HCT116 (cell line): ENCODE data around the gene CD7. TPM values are rescaled to one million over a fixed set of nuclear protein-coding genes. Genes with fewer than 3 reads are reported as not detected.

Experiments
- ATAC-seq: fragments of 200-7000 bp; cut with Tn5 transposase; 2 replicates; pipeline ENCODE4 v1.9.1; 2020; ENCODE audit warnings: mild to moderate bottlenecking, moderate library complexity
- BruUV-seq: library from RNA; stranded (reverse); fragments of 400-500 nt; replicated peaks from 2 replicates; lab custom pipeline; 2021; lab: Mats Ljungman, UMichigan
- CTCF ChIA-PET: fragments of 300-600 bp; sonication (Branson Sonifier 250); formaldehyde crosslinking; loops from one replicate; lab custom pipeline; 2021; ENCODE audit warnings: antibody characterized with exemption; lab: Charles Lee
- POLR2A ChIA-PET: fragments of 300-600, 350-600 bp; sonication (Branson Sonifier 250); formaldehyde crosslinking; loops from one replicate; lab custom pipeline; 2021; ENCODE audit warnings: antibody characterized with exemption; lab: Charles Lee
- RAD21 ChIA-PET, 2 experiments: fragments of 300-600 bp; sonication (Branson Sonifier 250); formaldehyde crosslinking; loops; one replicate each; lab custom pipeline; 2023; ENCODE audit warnings: low total read pairs in 2 of 2; ENCODE audit not compliant: uncharacterized antibody in 2 of 2, unreplicated experiment in 2 of 2, low non-redundant PET in 1 of 2; lab: Charles Lee
- DNase-seq: peaks from one replicate; pipeline ENCODE4 v3.0.0-alpha.2; 2010; ENCODE audit warnings: low read depth, low spot score
- H2AFZ ChIP-seq: fragments of 200-600 bp; shearing (Covaris generic), sonication (generic); 2 replicates; pipeline ENCODE4 v1.6.1; 2017; ENCODE audit warnings: low read depth, mixed run types, mixed read lengths, antibody characterized with exemption, low read length; ENCODE audit not compliant: poor library complexity, severe bottlenecking
- H3K27ac ChIP-seq: 2 replicates; pipeline ENCODE4 v1.5.1; 2012; ENCODE audit warnings: low read depth, low read length
- H3K27me3 ChIP-seq: fragments of 200-600 bp; sonication (generic); 2 replicates; pipeline ENCODE4 v1.6.1; 2016; ENCODE audit warnings: mixed run types, low read length, mixed read lengths; ENCODE audit not compliant: insufficient read depth
- H3K36me3 ChIP-seq, 2 experiments: fragments of 200-500 bp in 1 of 2; fragments of 200-600 bp in 1 of 2; sonication (Bioruptor generic) in 1 of 2; sonication (generic) in 1 of 2; 2 replicates each; pipeline versions ENCODE4 v1.5.1 to v1.6.1; 2014 to 2016; ENCODE audit warnings: low read length in 2 of 2, inconsistent platforms in 1 of 2, mixed read lengths in 1 of 2, mixed run types in 1 of 2; ENCODE audit not compliant: insufficient read depth in 2 of 2, control insufficient read depth in 1 of 2
- H3K4me1 ChIP-seq, 2 experiments: fragments of 200-600 bp in 1 of 2; sonication (generic) in 1 of 2; 2 replicates each; pipeline versions ENCODE4 v1.5.1 to v1.6.1; 2012 to 2017; ENCODE audit warnings: low read length in 2 of 2, inconsistent platforms in 1 of 2, mild to moderate bottlenecking in 1 of 2, mixed read lengths in 1 of 2, mixed run types in 1 of 2, moderate library complexity in 1 of 2; ENCODE audit not compliant: insufficient read depth in 2 of 2, control insufficient read depth in 1 of 2
- H3K4me2 ChIP-seq: fragments of 200-600 bp; sonication (generic); 2 replicates; pipeline ENCODE4 v1.6.1; 2017; ENCODE audit warnings: mixed run types, low read length, mixed read lengths
- H3K4me3 ChIP-seq, 2 experiments: fragments of 200-600 bp in 1 of 2; sonication (generic) in 1 of 2; replicated peaks in 1 of 2; 2 replicates each; pipeline ENCODE4 v1.5.1; 2011 to 2016; ENCODE audit warnings: low read length in 2 of 2, control low read depth in 1 of 2, low read depth in 1 of 2, mild to moderate bottlenecking in 1 of 2, mixed read lengths in 1 of 2, mixed run types in 1 of 2
- H3K79me2 ChIP-seq: fragments of 200-600 bp; sonication (generic); 2 replicates; pipeline ENCODE4 v1.6.1; 2017; ENCODE audit warnings: mild to moderate bottlenecking, mixed run types, low read length, moderate library complexity, mixed read lengths; ENCODE audit not compliant: insufficient read depth
- H3K9ac ChIP-seq: fragments of 200-600 bp; sonication (generic); 2 replicates; pipeline ENCODE4 v1.6.1; 2016; ENCODE audit warnings: low read length, mixed read lengths
- H3K9me2 ChIP-seq: fragments of 200-600 bp; sonication (generic), shearing (Covaris generic); 2 replicates; pipeline ENCODE4 v1.6.1; 2017; ENCODE audit warnings: mixed run types, mild to moderate bottlenecking, moderate library complexity; ENCODE audit not compliant: insufficient read depth
- H3K9me3 ChIP-seq, 2 experiments: fragments of 200-500 bp in 1 of 2; fragments of 200-600 bp in 1 of 2; sonication (Bioruptor generic) in 1 of 2; sonication (generic) in 1 of 2; 2 replicates each; pipeline ENCODE4 v1.6.1; 2014 to 2017; ENCODE audit warnings: low read length in 2 of 2, mixed read lengths in 2 of 2, inconsistent platforms in 1 of 2, low read depth in 1 of 2, mild to moderate bottlenecking in 1 of 2, mixed run types in 1 of 2, moderate library complexity in 1 of 2; ENCODE audit not compliant: control insufficient read depth in 1 of 2, insufficient read depth in 1 of 2
- H4K20me1 ChIP-seq: fragments of 200-600 bp; sonication (generic), shearing (Covaris generic); 2 replicates; pipeline ENCODE4 v1.6.1; 2017; ENCODE audit warnings: mixed run types, mild to moderate bottlenecking, moderate library complexity; ENCODE audit not compliant: insufficient read depth
- CBX3 ChIP-seq: IDR thresholded peaks from 2 replicates; pipeline ENCODE4 v1.6.1; 2012; ENCODE audit warnings: low read depth
- ELF1 ChIP-seq: IDR thresholded peaks from 2 replicates; pipeline ENCODE4 v1.6.1; 2012; ENCODE audit warnings: low read depth, borderline replicate concordance
- EZH2 ChIP-seq: fragments of 200-600 bp; sonication (generic); IDR thresholded peaks from 2 replicates; pipeline ENCODE4 v1.6.1; 2017; ENCODE audit warnings: antibody characterized with exemption, mixed run types
- EZH2phosphoT487 ChIP-seq: fragments of 200-600 bp; IDR thresholded peaks from 2 replicates; pipeline ENCODE4 v1.6.1; 2018; ENCODE audit warnings: antibody characterized with exemption, borderline replicate concordance
- FOSL1 ChIP-seq: IDR thresholded peaks from 2 replicates; pipeline ENCODE4 v1.6.1; 2012; ENCODE audit warnings: low read depth
- POLR2A ChIP-seq: IDR thresholded peaks from 2 replicates; pipeline ENCODE4 v1.7.0; 2011; ENCODE audit warnings: borderline replicate concordance; ENCODE audit not compliant: insufficient read depth, insufficient read length; ENCODE audit errors: extremely low read depth
- RAD21 ChIP-seq: IDR thresholded peaks from 2 replicates; pipeline ENCODE4 v1.6.1; 2012; ENCODE audit warnings: low read depth, mild to moderate bottlenecking
- SIN3A ChIP-seq: IDR thresholded peaks from 2 replicates; pipeline ENCODE4 v1.6.1; 2012; ENCODE audit warnings: low read depth
- TCF7L2 ChIP-seq: IDR thresholded peaks from 2 replicates; pipeline ENCODE4 v1.7.0; 2011; ENCODE audit warnings: borderline replicate concordance, inconsistent platforms; ENCODE audit not compliant: insufficient read depth, insufficient read length; ENCODE audit errors: extremely low read depth
- YY1 ChIP-seq: IDR thresholded peaks from 2 replicates; pipeline ENCODE4 v1.6.1; 2011; ENCODE audit warnings: low read length, low read depth, moderate library complexity, mild to moderate bottlenecking; ENCODE audit not compliant: insufficient replicate concordance; ENCODE audit errors: extremely low read depth
- ZFX ChIP-seq: fragments of 450-650 bp; IDR thresholded peaks from 2 replicates; pipeline ENCODE4 v1.6.1; 2017
- ZNF274 ChIP-seq: fragments of 200-500 bp; sonication (Bioruptor generic); IDR thresholded peaks from 2 replicates; pipeline ENCODE4 v1.6.1; 2014; ENCODE audit warnings: mild to moderate bottlenecking, low read depth, low read length, inconsistent platforms
- intact Hi-C: fragments of 100-400 bp; cut with micrococcal nuclease; formaldehyde crosslinking; loops from 2 replicates; pipeline ENCODE4 v1.10.0; 2022
- total RNA-seq: library from RNA; stranded (reverse); gene quantifications from one replicate; pipeline ENCODE4 v1.2.1, GENCODE V29; 2021; ENCODE audit not compliant: unreplicated experiment
- TF ChIP-seq, protein P1 (sequence below): IDR thresholded peaks from 2 replicates; pipeline ENCODE4 v1.6.1; 2012
- TF ChIP-seq, protein P2 (sequence below): IDR thresholded peaks from 2 replicates; pipeline ENCODE4 v1.6.1; 2012; ENCODE audit warnings: low read depth

Gene CD7
- total RNA-seq, 1 experiment from 2014 or later = 0.61 TPM

DNA sequence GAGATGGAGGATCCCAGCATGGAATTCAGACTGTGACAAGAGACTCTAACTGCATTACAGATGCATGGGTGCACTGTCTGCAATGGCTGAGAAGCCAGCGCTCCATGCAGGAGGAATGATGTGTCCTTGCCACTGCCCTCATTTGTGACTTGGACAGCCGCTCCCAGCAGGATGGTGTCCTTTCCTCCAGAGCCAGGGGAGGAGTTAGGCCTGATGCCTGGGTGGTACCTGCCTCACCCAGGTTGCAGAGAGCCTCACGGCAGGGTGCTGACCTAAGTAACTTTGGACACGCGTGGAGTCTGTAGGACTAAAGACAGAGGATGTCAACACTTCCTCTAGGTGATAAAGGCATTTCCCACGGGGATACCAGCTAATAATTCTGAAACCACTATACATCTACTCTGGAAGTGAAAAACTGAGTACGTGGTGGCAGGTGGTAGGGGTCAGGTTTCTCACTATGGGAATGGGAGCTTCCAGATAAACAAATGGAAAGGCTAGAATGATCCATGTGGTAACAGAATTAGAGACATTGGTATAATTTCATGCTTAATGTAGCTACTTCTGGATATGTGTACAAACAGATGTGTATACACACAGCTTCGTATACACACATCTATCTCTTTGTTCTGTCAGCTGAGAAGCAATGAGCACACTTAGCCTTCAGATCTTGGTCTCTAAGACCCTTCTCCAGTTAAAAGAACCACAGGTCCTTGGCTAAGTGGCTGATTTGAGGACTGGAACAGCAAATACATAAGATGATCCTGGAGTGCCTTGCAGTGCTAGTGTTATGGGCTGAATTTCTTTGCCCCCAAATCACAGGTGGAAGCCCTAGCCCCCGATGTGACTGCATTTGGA lies 30.2 kb downstream of the CD7 start:
- Histone ChIP-seq H3K9ac (peak overlapping the region; percentile 56), H3K9me2 (no peaks in the 10 kb centered on the region), H3K27ac (peak overlapping the region; percentile 80), H4K20me1 (no peaks in the 10 kb centered on the region), H2AFZ (no peak overlapping the region), H3K79me2 (peaks cover 2% of the 10 kb centered on the region; the same call in 1 of the 2 replicates), H3K27me3 (no peaks in the 10 kb centered on the region), H3K4me1 (peaks cover 44 to 61% of the 10 kb centered on the region in 2 experiments), H3K4me2 (peak overlapping the region; percentile 66), H3K9me3 (no peaks in the 10 kb centered on the region), H3K36me3 (no peaks in the 10 kb centered on the region), H3K4me3 (peak overlapping the region in 1 of 2 experiments; percentile 29; a peak in 1 of 4 replicates)
- BruUV-seq = no TSS peak
- intact Hi-C loops = no loop called here
- TF ChIP-seq EZH2phosphoT487 (no peak), ZNF274 (no peak), TCF7L2 (no peak)
- no peak for ATAC-seq
- ChIA-PET CTCF (no interaction called here), POLR2A (interaction anchor here (1.2 kb wide), 1 partner anchor 12 kb away, joined by 3 read pairs; no protein-coding TSS in a partner anchor), RAD21 (no interaction called here)
- DNase-seq = no peak

DNA sequence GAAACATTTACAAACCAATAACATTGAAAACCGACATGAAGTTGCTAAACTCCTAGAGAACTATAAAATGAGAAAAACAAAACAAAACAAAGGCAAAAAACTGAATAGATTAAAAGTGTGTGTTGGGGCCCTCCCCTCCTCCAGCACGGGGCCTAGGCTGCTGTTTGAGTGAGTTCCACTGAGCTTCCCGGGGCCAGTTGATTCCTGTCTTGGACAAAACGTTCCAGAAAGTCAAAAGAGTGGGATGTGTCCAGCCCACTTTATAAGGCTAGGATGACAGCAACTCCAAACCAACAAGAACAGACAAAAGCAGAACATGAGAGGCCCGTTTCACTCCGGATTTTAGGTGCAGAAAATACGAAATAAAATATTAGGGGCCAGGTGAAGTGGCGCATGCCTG lies 32.3 kb downstream of the CD7 start:
- intact Hi-C loops = no loop called here
- Histone ChIP-seq H4K20me1 (no peaks in the 10 kb centered on the region), H3K9me3 (no peaks in the 10 kb centered on the region), H3K4me3 (no peak overlapping the region), H3K4me1 (peaks cover 54 to 70% of the 10 kb centered on the region in 2 experiments), H3K9ac (no peak overlapping the region), H3K27ac (no peak overlapping the region), H3K4me2 (no peak overlapping the region), H2AFZ (no peak overlapping the region), H3K36me3 (no peaks in the 10 kb centered on the region), H3K27me3 (no peaks in the 10 kb centered on the region), H3K9me2 (no peaks in the 10 kb centered on the region), H3K79me2 (no peaks in the 10 kb centered on the region)
- RAD21 ChIA-PET = no interaction called here
- TF ChIP-seq CBX3 (no peak), EZH2 (no peak), YY1 (no peak), FOSL1 (no peak), SIN3A (no peak), RAD21 (no peak), ZFX (no peak), ELF1 (no peak), POLR2A (no peak)
- TF ChIP-seq, protein P1, sequence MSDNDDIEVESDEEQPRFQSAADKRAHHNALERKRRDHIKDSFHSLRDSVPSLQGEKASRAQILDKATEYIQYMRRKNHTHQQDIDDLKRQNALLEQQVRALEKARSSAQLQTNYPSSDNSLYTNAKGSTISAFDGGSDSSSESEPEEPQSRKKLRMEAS = no peak
- TF ChIP-seq, protein P2, sequence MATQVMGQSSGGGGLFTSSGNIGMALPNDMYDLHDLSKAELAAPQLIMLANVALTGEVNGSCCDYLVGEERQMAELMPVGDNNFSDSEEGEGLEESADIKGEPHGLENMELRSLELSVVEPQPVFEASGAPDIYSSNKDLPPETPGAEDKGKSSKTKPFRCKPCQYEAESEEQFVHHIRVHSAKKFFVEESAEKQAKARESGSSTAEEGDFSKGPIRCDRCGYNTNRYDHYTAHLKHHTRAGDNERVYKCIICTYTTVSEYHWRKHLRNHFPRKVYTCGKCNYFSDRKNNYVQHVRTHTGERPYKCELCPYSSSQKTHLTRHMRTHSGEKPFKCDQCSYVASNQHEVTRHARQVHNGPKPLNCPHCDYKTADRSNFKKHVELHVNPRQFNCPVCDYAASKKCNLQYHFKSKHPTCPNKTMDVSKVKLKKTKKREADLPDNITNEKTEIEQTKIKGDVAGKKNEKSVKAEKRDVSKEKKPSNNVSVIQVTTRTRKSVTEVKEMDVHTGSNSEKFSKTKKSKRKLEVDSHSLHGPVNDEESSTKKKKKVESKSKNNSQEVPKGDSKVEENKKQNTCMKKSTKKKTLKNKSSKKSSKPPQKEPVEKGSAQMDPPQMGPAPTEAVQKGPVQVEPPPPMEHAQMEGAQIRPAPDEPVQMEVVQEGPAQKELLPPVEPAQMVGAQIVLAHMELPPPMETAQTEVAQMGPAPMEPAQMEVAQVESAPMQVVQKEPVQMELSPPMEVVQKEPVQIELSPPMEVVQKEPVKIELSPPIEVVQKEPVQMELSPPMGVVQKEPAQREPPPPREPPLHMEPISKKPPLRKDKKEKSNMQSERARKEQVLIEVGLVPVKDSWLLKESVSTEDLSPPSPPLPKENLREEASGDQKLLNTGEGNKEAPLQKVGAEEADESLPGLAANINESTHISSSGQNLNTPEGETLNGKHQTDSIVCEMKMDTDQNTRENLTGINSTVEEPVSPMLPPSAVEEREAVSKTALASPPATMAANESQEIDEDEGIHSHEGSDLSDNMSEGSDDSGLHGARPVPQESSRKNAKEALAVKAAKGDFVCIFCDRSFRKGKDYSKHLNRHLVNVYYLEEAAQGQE = no peak
- BruUV-seq = no TSS peak
- no peak for DNase-seq
- ATAC-seq = no peak
- CTCF ChIA-PET = no interaction called here
- POLR2A ChIA-PET = interaction anchor here (1.8 kb wide), 1 partner anchor 9 kb away, joined by 3 read pairs; no protein-coding TSS in a partner anchor
